SU-DHL-6 (cell line): ENCODE results near the gene MYL6.

Source experiments
- H2AFZ ChIP-seq: fragments of 200-600 bp; sonication (generic); 2 replicates; pipeline ENCODE4 v1.6.1; 2014; ENCODE audit warnings: low read depth, mild to moderate bottlenecking, moderate library complexity, mixed read lengths, antibody characterized with exemption, low read length; ENCODE audit not compliant: severe bottlenecking
- H3F3A ChIP-seq: fragments of 200-600 bp; shearing (Covaris generic); 2 replicates; pipeline ENCODE4 v1.6.0; 2016; ENCODE audit warnings: antibody characterized with exemption, mild to moderate bottlenecking; ENCODE audit not compliant: insufficient read depth
- H3K27ac ChIP-seq: fragments of 200-600 bp; sonication (generic); 2 replicates; pipeline ENCODE4 v1.5.1; 2016; ENCODE audit warnings: low read depth, mild to moderate bottlenecking, low read length, moderate library complexity, mixed read lengths
- H3K27me3 ChIP-seq: fragments of 200-600 bp; sonication (generic), shearing (Covaris generic); 2 replicates; pipeline ENCODE4 v1.6.0; 2014; ENCODE audit warnings: mild to moderate bottlenecking, low read length
- H3K36me3 ChIP-seq: fragments of 200-600 bp; sonication (generic); 2 replicates; pipeline ENCODE4 v1.6.1; 2014; ENCODE audit warnings: mild to moderate bottlenecking, low read length, mixed read lengths
- H3K4me2 ChIP-seq: fragments of 300-600, 200-600 bp; shearing (Covaris generic), sonication (generic); 2 replicates; pipeline ENCODE4 v1.6.0; 2014; ENCODE audit warnings: low read length, low read depth, mild to moderate bottlenecking; ENCODE audit not compliant: poor library complexity, severe bottlenecking
- H3K4me3 ChIP-seq: fragments of 200-600 bp; sonication (generic); 2 replicates; pipeline ENCODE4 v1.5.1; 2014; ENCODE audit warnings: antibody characterized with exemption, low read length, mild to moderate bottlenecking, mixed read lengths; ENCODE audit not compliant: insufficient read depth, poor library complexity, severe bottlenecking
- H3K79me2 ChIP-seq: fragments of 200-600 bp; sonication (generic); 2 replicates; pipeline ENCODE4 v1.6.1; 2014; ENCODE audit warnings: mild to moderate bottlenecking, low read length, moderate library complexity; ENCODE audit not compliant: insufficient read depth
- H3K9ac ChIP-seq: fragments of 200-600 bp; sonication (generic); 2 replicates; pipeline ENCODE4 v1.7.0; 2014; ENCODE audit warnings: mild to moderate bottlenecking, low read length
- H3K9me2 ChIP-seq: fragments of 200-600 bp; sonication (generic); replicated peaks from 2 replicates; pipeline ENCODE4 v1.6.1; 2014; ENCODE audit warnings: low read length; ENCODE audit not compliant: insufficient read depth
- H3K9me3 ChIP-seq: fragments of 200-600 bp; sonication (generic); 2 replicates; pipeline ENCODE4 v1.6.1; 2014; ENCODE audit warnings: low read length, mixed read lengths; ENCODE audit not compliant: insufficient read depth
- H4K20me1 ChIP-seq: fragments of 200-600 bp; sonication (generic); 2 replicates; pipeline ENCODE4 v1.6.1; 2014; ENCODE audit warnings: low read depth, mild to moderate bottlenecking, antibody characterized with exemption, low read length, moderate library complexity, mixed read lengths
- EZH2phosphoT487 ChIP-seq: fragments of 200-600 bp; sonication (generic), shearing (Covaris generic); conservative IDR thresholded peaks from 2 replicates; pipeline ENCODE4 v1.6.1; 2018; ENCODE audit warnings: mild to moderate bottlenecking, antibody characterized with exemption, low read length, moderate library complexity, mixed read lengths
- TF ChIP-seq, protein P1 (sequence below): fragments of 200-600 bp; sonication (generic); IDR thresholded peaks from one replicate; pipeline ENCODE4 v1.5.1; 2017; ENCODE audit warnings: antibody characterized with exemption, mild to moderate bottlenecking, low read length, moderate library complexity; ENCODE audit not compliant: insufficient read depth, poor library complexity, severe bottlenecking

MYL6 gene

GRCh38 chr12:56143870-56144269 is 14.3 kb upstream of the MYL6 start:
- no peak overlapping the region for H3K4me2 ChIP-seq
- no peak overlapping the region for H2AFZ ChIP-seq
- peaks cover 3% of the 10 kb centered on the region; the same call in 1 of the 2 replicates for H3K36me3 ChIP-seq
- H3K79me2 ChIP-seq = no peaks in the 10 kb centered on the region
- H3F3A ChIP-seq = 0 out of 2 replicates have a peak, but pooled peaks cover 7% of the 10 kb centered on the region
- H3K9ac ChIP-seq = no peak overlapping the region
- no peak for TF ChIP-seq EZH2phosphoT487
- TF ChIP-seq, protein P1, sequence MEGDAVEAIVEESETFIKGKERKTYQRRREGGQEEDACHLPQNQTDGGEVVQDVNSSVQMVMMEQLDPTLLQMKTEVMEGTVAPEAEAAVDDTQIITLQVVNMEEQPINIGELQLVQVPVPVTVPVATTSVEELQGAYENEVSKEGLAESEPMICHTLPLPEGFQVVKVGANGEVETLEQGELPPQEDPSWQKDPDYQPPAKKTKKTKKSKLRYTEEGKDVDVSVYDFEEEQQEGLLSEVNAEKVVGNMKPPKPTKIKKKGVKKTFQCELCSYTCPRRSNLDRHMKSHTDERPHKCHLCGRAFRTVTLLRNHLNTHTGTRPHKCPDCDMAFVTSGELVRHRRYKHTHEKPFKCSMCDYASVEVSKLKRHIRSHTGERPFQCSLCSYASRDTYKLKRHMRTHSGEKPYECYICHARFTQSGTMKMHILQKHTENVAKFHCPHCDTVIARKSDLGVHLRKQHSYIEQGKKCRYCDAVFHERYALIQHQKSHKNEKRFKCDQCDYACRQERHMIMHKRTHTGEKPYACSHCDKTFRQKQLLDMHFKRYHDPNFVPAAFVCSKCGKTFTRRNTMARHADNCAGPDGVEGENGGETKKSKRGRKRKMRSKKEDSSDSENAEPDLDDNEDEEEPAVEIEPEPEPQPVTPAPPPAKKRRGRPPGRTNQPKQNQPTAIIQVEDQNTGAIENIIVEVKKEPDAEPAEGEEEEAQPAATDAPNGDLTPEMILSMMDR = no peak
- no peak overlapping the region for H3K4me3 ChIP-seq
- no peaks in the 10 kb centered on the region for H3K27me3 ChIP-seq
- H3K27ac ChIP-seq = no peak overlapping the region
- no peaks in the 10 kb centered on the region for H3K9me3 ChIP-seq
- H3K9me2 ChIP-seq = no peaks in the 10 kb centered on the region
- no peaks in the 10 kb centered on the region for H4K20me1 ChIP-seq

GRCh38 chr12:56145217-56145616 is 12.9 kb upstream of the MYL6 start:
- Histone ChIP-seq H3F3A (0 out of 2 replicates have a peak, but pooled peaks cover 7% of the 10 kb centered on the region), H2AFZ (no peak overlapping the region), H3K27me3 (no peaks in the 10 kb centered on the region), H3K9ac (no peak overlapping the region), H3K9me3 (no peaks in the 10 kb centered on the region), H3K79me2 (no peaks in the 10 kb centered on the region), H4K20me1 (no peaks in the 10 kb centered on the region), H3K36me3 (peaks cover 3% of the 10 kb centered on the region; the same call in 1 of the 2 replicates), H3K4me3 (no peak overlapping the region), H3K4me2 (no peak overlapping the region), H3K9me2 (no peaks in the 10 kb centered on the region), H3K27ac (no peak overlapping the region)
- TF ChIP-seq, protein P1 = no peak
- TF ChIP-seq EZH2phosphoT487 = no peak

- H3K9me2 ChIP-seq = no peaks in the 10 kb centered on the region
- no peaks in the 10 kb centered on the region for H3K36me3 ChIP-seq
- no peak overlapping the region for H2AFZ ChIP-seq
- H3K4me2 ChIP-seq = no peak overlapping the region
- H3F3A ChIP-seq = peaks cover 13% of the 10 kb centered on the region; the same call in 1 of the 2 replicates
- H4K20me1 ChIP-seq = no peaks in the 10 kb centered on the region
- TF ChIP-seq, protein P1 = no peak
- TF ChIP-seq EZH2phosphoT487 = no peak
- H3K9ac ChIP-seq = no peak overlapping the region
- no peak overlapping the region for H3K4me3 ChIP-seq
- H3K27me3 ChIP-seq = no peaks in the 10 kb centered on the region
- no peak overlapping the region for H3K27ac ChIP-seq
- no peaks in the 10 kb centered on the region for H3K9me3 ChIP-seq
- no peaks in the 10 kb centered on the region for H3K79me2 ChIP-seq
Observed at GRCh38 chr12:56146492-56147460, 11.4 kb upstream of the MYL6 start.
